Transverse colon (tissue), 4 donors: ENCODE measurements around the gene NCKAP5. TPM values are rescaled to one million over a fixed set of nuclear protein-coding genes. Genes with fewer than 3 reads are reported as not detected.

Experiments used
- DNase-seq: peaks from one replicate; pipeline ENCODE4 v3.0.0-alpha.2; 2019
- H3K27ac ChIP-seq, 4 donors: fragments of 200-600 bp; sonication (generic); 2 replicates each; pipeline ENCODE4 v1.5.1; 2016 to 2018; ENCODE audit warnings: inconsistent platforms in 4 of 4
- H3K27me3 ChIP-seq: fragments of 200-600 bp; sonication (generic); 2 replicates; pipeline ENCODE4 v1.5.1; 2017; ENCODE audit warnings: inconsistent platforms
- H3K36me3 ChIP-seq, 4 donors: fragments of 200-600 bp; sonication (generic); 2 replicates each; pipeline ENCODE4 v1.5.1; 2017 to 2019; ENCODE audit warnings: inconsistent platforms in 4 of 4
- H3K4me1 ChIP-seq, 4 donors: fragments of 200-600 bp; sonication (generic); 2 replicates each; pipeline ENCODE4 v1.5.1; 2017 to 2020; ENCODE audit warnings: inconsistent platforms in 4 of 4
- H3K4me3 ChIP-seq, 4 donors: fragments of 200-600 bp; sonication (generic); 1 replicate in 1 of 4; 2 replicates in 3 of 4; pipeline versions ENCODE4 v1.5.1 to v1.6.1; 2017 to 2019; ENCODE audit warnings: inconsistent platforms in 4 of 4
- H3K9me3 ChIP-seq, 2 donors: fragments of 200-600 bp; sonication (generic); 2 replicates each; pipeline ENCODE4 v1.5.1; 2017 to 2019; ENCODE audit warnings: inconsistent platforms in 2 of 2
- CTCF ChIP-seq, 5 experiments: fragments of 200-600 bp in 3 of 5; fragments of 450-650 bp in 2 of 5; sonication (generic) in 3 of 5; IDR thresholded peaks; 1 replicate in 2 of 5; 2 replicates in 3 of 5; pipeline ENCODE4 v1.5.1; 2016 to 2017; ENCODE audit warnings: antibody characterized with exemption in 5 of 5, inconsistent platforms in 3 of 5, mild to moderate bottlenecking in 2 of 5, moderate library complexity in 1 of 5
- EP300 ChIP-seq: sonication (generic); formaldehyde crosslinking; IDR thresholded peaks from one replicate; pipeline ENCODE4 v1.6.1; 2017; ENCODE audit warnings: antibody characterized with exemption, low read depth
- POLR2A ChIP-seq: fragments of 450-650 bp; IDR thresholded peaks from one replicate; pipeline ENCODE4 v1.6.1; 2016; ENCODE audit warnings: antibody characterized with exemption, mild to moderate bottlenecking, moderate library complexity
- POLR2AphosphoS5 ChIP-seq, 3 donors: sonication (generic); formaldehyde crosslinking; IDR thresholded peaks; one replicate each; pipeline ENCODE4 v1.6.1; 2016; ENCODE audit warnings: antibody characterized with exemption in 3 of 3
- WGBS, 2 donors: methylation state at CpG; one replicate each; pipeline ENCODE4 v1.1.5; 2018; ENCODE audit warnings: low coverage in 1 of 2; 5-methylcytosine and 5-hydroxymethylcytosine counted together
- in situ Hi-C, 4 donors: fragments of 200-750 bp; cut with MboI; loops; one replicate each; pipeline versions ENCODE4 v1.15.0 to v1.15.1; 2017; ENCODE audit warnings: low sequenced_read_pairs in 3 of 4, low pct_ligation_motif_present in 1 of 4, low pct_unique_long_range_greater_than_20kb in 1 of 4
- intact Hi-C: fragments of 100-400 bp; cut with DNase I; formaldehyde crosslinking; loops from one replicate; pipeline ENCODE4 v1.15.1; 2023; ENCODE audit warnings: low total_unique reads
- total RNA-seq, 4 donors: library from RNA; depleted of rRNA; stranded (reverse); fragments of >200 nt; gene quantifications; one replicate each; pipeline ENCODE4 v1.1.0, GENCODE V29; 2016

The NCKAP5 gene
- total RNA-seq, 4 donors from 2014 or later, result 1.1 to 10.9 (median 5.0) TPM

DNA sequence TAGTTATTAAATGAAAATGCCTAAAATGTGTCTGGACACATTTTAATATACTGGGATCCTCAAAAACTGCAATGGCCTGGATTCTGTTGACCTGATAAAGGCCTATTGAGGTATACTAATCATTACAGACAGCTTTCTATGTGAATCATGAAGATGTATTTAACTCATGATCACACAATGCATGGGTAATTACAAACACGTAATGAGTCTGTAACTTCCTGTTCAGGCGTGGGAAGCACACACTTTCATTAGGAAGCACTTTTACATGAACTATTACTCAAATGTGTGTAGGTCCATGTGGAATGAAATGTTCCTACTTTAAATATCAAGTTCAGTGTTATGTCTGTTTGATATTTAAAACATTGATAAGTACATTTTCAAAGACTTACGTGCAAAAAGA is 108.7 kb downstream of the NCKAP5 start:
- TF ChIP-seq CTCF (IDR thresholded peaks at IDR 0.05) (no peak), POLR2AphosphoS5 (IDR thresholded peaks at IDR 0.05) (no peak), POLR2A (no peak), EP300 (no peak)
- Histone ChIP-seq H3K27ac (no peak overlapping the region), H3K27me3 (no peaks in the 10 kb centered on the region), H3K4me1 (no peaks in the 10 kb centered on the region), H3K9me3 (no peaks in the 10 kb centered on the region), H3K4me3 (no peak overlapping the region), H3K36me3 (no peaks in the 10 kb centered on the region)
- in situ Hi-C loops, result no loop called here
- intact Hi-C loops, result no loop called here
- 84 to 93% methylated on average over 3 of the region's 3 CpGs for WGBS, 2 donors
- no peak for DNase-seq

DNA sequence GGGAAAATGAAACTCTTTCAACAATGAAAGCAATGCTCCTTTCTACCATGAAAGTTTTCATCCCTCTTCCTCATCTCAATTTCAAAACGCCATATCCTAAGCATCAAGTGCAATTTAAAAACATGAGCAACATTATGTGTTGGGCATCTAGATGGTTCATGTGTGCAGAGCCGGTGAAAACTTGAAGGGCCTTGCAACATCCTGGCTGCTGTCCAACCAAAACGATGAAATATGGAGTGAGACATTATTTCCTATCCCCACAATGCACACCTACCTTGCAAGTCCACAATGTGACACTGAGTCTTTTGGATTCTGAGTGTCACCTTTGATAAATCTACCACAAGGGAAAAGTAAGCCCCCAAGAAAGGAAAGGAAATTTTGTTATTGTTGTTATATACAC is 110.0 kb downstream of the NCKAP5 start:
- 52 to 53% methylated on average over 2 to 3 of the region's 3 CpGs for WGBS, 2 donors
- in situ Hi-C loops, result no loop called here

GRCh38 chr2:133457861-133458260 is 110.4 kb downstream of the NCKAP5 start:
- DNase-seq, result no peak
- Histone ChIP-seq H3K27me3 (no peaks in the 10 kb centered on the region), H3K27ac (no peak overlapping the region), H3K4me3 (no peak overlapping the region), H3K36me3 (no peaks in the 10 kb centered on the region), H3K9me3 (no peaks in the 10 kb centered on the region), H3K4me1 (no peaks in the 10 kb centered on the region)
- 72 to 76% methylated on average over 4 of the region's 4 CpGs for WGBS, 2 donors
- intact Hi-C loops (no loop called here), in situ Hi-C loops (no loop called here)
- TF ChIP-seq EP300 (no peak), POLR2AphosphoS5 (IDR thresholded peaks at IDR 0.05) (no peak), CTCF (IDR thresholded peaks at IDR 0.05) (no peak), POLR2A (no peak)

More for the DNA sequence above, 110.0 kb downstream of the NCKAP5 start:
- no peak for DNase-seq
- intact Hi-C loops, result no loop called here
- TF ChIP-seq POLR2A (no peak), POLR2AphosphoS5 (IDR thresholded peaks at IDR 0.05) (no peak), EP300 (no peak), CTCF (IDR thresholded peaks at IDR 0.05) (no peak)
- no peaks in the 10 kb centered on the region for H3K27me3 ChIP-seq
- H3K27ac ChIP-seq, result no peak overlapping the region
- no peaks in the 10 kb centered on the region for H3K4me1 ChIP-seq
- H3K4me3 ChIP-seq, result no peak overlapping the region
- H3K9me3 ChIP-seq, result no peaks in the 10 kb centered on the region
- no peaks in the 10 kb centered on the region for H3K36me3 ChIP-seq

DNA sequence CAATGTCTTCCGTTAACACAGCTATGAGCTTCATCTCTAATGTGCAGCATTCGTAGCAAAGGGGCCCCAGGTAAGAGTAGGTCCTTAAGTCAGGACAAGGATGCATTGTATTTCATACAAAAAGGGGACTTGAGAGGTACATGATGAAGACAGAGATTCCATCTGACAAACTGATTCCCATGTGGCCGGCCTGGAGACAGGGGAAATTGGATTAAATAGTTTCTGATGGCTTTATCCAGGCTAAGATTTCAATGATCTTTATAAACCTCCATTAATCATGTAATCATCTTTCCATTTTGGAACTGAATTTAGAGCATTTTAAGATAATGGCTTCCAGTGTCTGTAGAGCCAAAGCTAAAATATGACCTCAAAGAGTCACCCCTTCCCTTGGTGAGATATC is 111.3 kb downstream of the NCKAP5 start:
- H3K9me3 ChIP-seq, result no peaks in the 10 kb centered on the region
- TF ChIP-seq EP300 (no peak), CTCF (IDR thresholded peaks at IDR 0.05) (no peak), POLR2AphosphoS5 (IDR thresholded peaks at IDR 0.05) (no peak), POLR2A (no peak)
- no peaks in the 10 kb centered on the region for H3K4me1 ChIP-seq
- H3K27ac ChIP-seq, result no peak overlapping the region
- no peaks in the 10 kb centered on the region for H3K36me3 ChIP-seq
- in situ Hi-C loops (no loop called here), intact Hi-C loops (no loop called here)
- no peak overlapping the region for H3K4me3 ChIP-seq
- no peaks in the 10 kb centered on the region for H3K27me3 ChIP-seq
- no peak for DNase-seq
- 82% methylated on average over 3 of the region's 3 CpGs; no CpG with 5 or more reads in 1 of the 2 donors for WGBS, 2 donors
